GM12878 (cell line): ENCODE data around the gene KRTAP10-7. TPM values are rescaled to one million over a fixed set of nuclear protein-coding genes. Genes with fewer than 3 reads are reported as not detected.

Source experiments
- ATAC-seq: fragments of 200-7000 bp; cut with Tn5 transposase; 3 replicates; pipeline ENCODE4 v1.9.1; 2020; ENCODE audit warnings: mild to moderate bottlenecking, moderate library complexity
- BruUV-seq: library from RNA; stranded (reverse); fragments of 400-500 nt; replicated peaks from 2 replicates; lab custom pipeline; 2021; lab: Mats Ljungman, UMichigan
- CTCF ChIA-PET: fragments of 300-600 bp; sonication (Branson Sonifier 250); formaldehyde crosslinking; extraction: SDS; loops from one replicate; lab custom pipeline; 2021; ENCODE audit warnings: inconsistent platforms; lab: Yijun Ruan, JAX
- POLR2A ChIA-PET: fragments of 350-600 bp; formaldehyde crosslinking; extraction: SDS; loops from one replicate; lab custom pipeline; 2021; ENCODE audit warnings: inconsistent platforms; lab: Charles Lee
- RAD21 ChIA-PET: fragments of 300-600 bp; sonication (Branson Sonifier 250); formaldehyde crosslinking; loops from one replicate; lab custom pipeline; 2023; ENCODE audit warnings: antibody characterized with exemption; ENCODE audit not compliant: unreplicated experiment; lab: Charles Lee
- SMC1A ChIA-PET: fragments of 300-600 bp; sonication (Branson Sonifier 250); formaldehyde crosslinking; loops from one replicate; lab custom pipeline; 2023; ENCODE audit not compliant: unreplicated experiment, uncharacterized antibody; lab: Charles Lee
- DNase-seq: peaks from one replicate; pipeline ENCODE4 v3.0.0-alpha.2; 2011; ENCODE audit warnings: low read depth, low spot score
- FAIRE-seq: peaks from 3 replicates; lab custom pipeline; 2011; peaks lifted over from hg19 to GRCh38; lab: Jason Lieb, UNC
- H2AFZ ChIP-seq: 2 replicates; pipeline ENCODE4 v1.6.0; 2011; ENCODE audit warnings: low read depth, low read length, control low read depth; ENCODE audit not compliant: control insufficient read depth
- H3K27ac ChIP-seq: 2 replicates; pipeline ENCODE4 v1.5.1; 2011; ENCODE audit warnings: control low read depth; ENCODE audit not compliant: control insufficient read depth, insufficient read depth
- H3K27me3 ChIP-seq, 2 experiments: replicated peaks in 1 of 2; 2 replicates each; pipeline versions ENCODE4 v1.6.0 to v1.6.1; 2011; ENCODE audit warnings: low read length in 1 of 2; ENCODE audit not compliant: control insufficient read depth in 2 of 2, insufficient read depth in 2 of 2
- H3K36me3 ChIP-seq, 2 experiments: 2 replicates each; pipeline ENCODE4 v1.5.1; 2011; ENCODE audit warnings: low read length in 1 of 2; ENCODE audit not compliant: control insufficient read depth in 2 of 2, insufficient read depth in 2 of 2
- H3K4me1 ChIP-seq: 2 replicates; pipeline ENCODE4 v1.6.1; 2011; ENCODE audit warnings: mild to moderate bottlenecking, low read length, moderate library complexity, mixed read lengths; ENCODE audit not compliant: control insufficient read depth, insufficient read depth
- H3K4me2 ChIP-seq: 2 replicates; pipeline ENCODE4 v1.6.0; 2011; ENCODE audit warnings: control low read depth; ENCODE audit not compliant: control insufficient read depth, insufficient read depth
- H3K4me3 ChIP-seq: fragments of 200-600 bp; sonication (generic); 2 replicates; pipeline ENCODE4 v1.5.1; 2016
- H3K79me2 ChIP-seq: 2 replicates; pipeline ENCODE4 v1.6.0; 2011; ENCODE audit warnings: low read length; ENCODE audit not compliant: control insufficient read depth, insufficient read depth
- H3K9ac ChIP-seq: 2 replicates; pipeline ENCODE4 v1.8.0; 2011; ENCODE audit warnings: low read length, control low read depth, mixed read lengths; ENCODE audit not compliant: control insufficient read depth, insufficient read depth
- H3K9me3 ChIP-seq: replicated peaks from 3 replicates; pipeline ENCODE4 v1.5.1; 2011; ENCODE audit warnings: mild to moderate bottlenecking, low read length; ENCODE audit not compliant: control insufficient read depth, insufficient read depth
- H4K20me1 ChIP-seq: 2 replicates; pipeline ENCODE4 v1.6.0; 2011; ENCODE audit not compliant: control insufficient read depth, insufficient read depth
- BCL3 ChIP-seq: IDR thresholded peaks from 2 replicates; pipeline ENCODE4 v1.6.1; 2011; ENCODE audit warnings: borderline replicate concordance, low read depth, mild to moderate bottlenecking, moderate library complexity, low read length; ENCODE audit not compliant: insufficient read depth, poor library complexity, severe bottlenecking
- E4F1 ChIP-seq: fragments of 450-650 bp; IDR thresholded peaks from 2 replicates; pipeline ENCODE4 v1.6.1; 2018; ENCODE audit warnings: borderline replicate concordance, mild to moderate bottlenecking; ENCODE audit not compliant: partially characterized antibody
- HSF1 ChIP-seq: fragments of 150-350 bp; IDR thresholded peaks from 2 replicates; pipeline ENCODE4 v1.6.1; 2014; ENCODE audit warnings: mild to moderate bottlenecking, low read depth, low read length
- MAX ChIP-seq: IDR thresholded peaks from 2 replicates; pipeline ENCODE4 v1.6.1; 2012; ENCODE audit warnings: low read depth, low read length, improper control_type of control experiment
- RAD21 ChIP-seq: IDR thresholded peaks from 2 replicates; pipeline ENCODE4 v1.6.1; 2011; ENCODE audit warnings: mild to moderate bottlenecking, low read depth, low read length, moderate library complexity; ENCODE audit not compliant: insufficient read depth
- RCOR1 ChIP-seq: conservative IDR thresholded peaks from 2 replicates; pipeline ENCODE4 v1.6.1; 2012; ENCODE audit warnings: low read depth, low read length, improper control_type of control experiment
- ZNF24 ChIP-seq: fragments of 450-650 bp; IDR thresholded peaks from 2 replicates; pipeline ENCODE4 v1.6.1; 2017; ENCODE audit warnings: antibody characterized with exemption, mild to moderate bottlenecking
- WGBS: methylation state at CpG from one replicate; pipeline ENCODE4 v1.1.6; 2016; ENCODE audit warnings: low lambda C conversion rate; ENCODE audit not compliant: insufficient replicate concordance, insufficient coverage; ENCODE audit errors: missing lambda C conversion rate; 5-methylcytosine and 5-hydroxymethylcytosine counted together
- in situ Hi-C: fragments of 300-500 bp; cut with MboI; formaldehyde crosslinking; loops from 9 replicates; pipeline ENCODE4 v1.14.3; 2018; ENCODE audit warnings: mixed read lengths
- intact Hi-C: fragments of 100-400 bp; cut with micrococcal nuclease; formaldehyde crosslinking; loops from one replicate; pipeline ENCODE4 v1.14.2; 2022; ENCODE audit not compliant: unreplicated experiment
- polyA plus RNA-seq, 11 experiments: library from polyadenylated mRNA; depleted of rRNA in 4 of 11; unstranded in 6 of 11; stranded (reverse) in 5 of 11; fragments of >200 nt; fragmentation: Nextera tagmentation in 4 of 11; fragmentation: Illumina TruSeq in 1 of 11; extraction: Ambion mirVana in 4 of 11; extraction: Trizol in 1 of 11; gene quantifications; 1 replicate in 1 of 11; 2 replicates in 10 of 11; pipeline versions ENCODE4 v1.2.1 to v1.2.3, GENCODE V29; 2011 to 2016; ENCODE audit warnings: inconsistent platforms in 2 of 11, missing spikeins in 2 of 11, low read depth in 1 of 11
- total RNA-seq, 4 experiments: library from RNA; depleted of rRNA in 3 of 4; stranded (reverse); fragments of >200 nt in 3 of 4; fragmentation: Illumina TruSeq in 1 of 4; extraction: Trizol in 1 of 4; gene quantifications; 2 replicates each; pipeline versions ENCODE4 v1.2.1 to v1.2.3, GENCODE V29; 2013 to 2021

Gene KRTAP10-7
- total and polyA plus RNA-seq, 10 of the 15 experiments (the other 5 are each of a cell fraction or from before 2014, with no cell fraction given), result not detected

GRCh38 chr21:44552136-44552535 lies 48.3 kb upstream of the KRTAP10-7 start:
- Histone ChIP-seq H3K79me2 (no peaks in the 10 kb centered on the region), H3K27me3 (no peaks in the 10 kb centered on the region; a peak in 1 of 4 replicates), H4K20me1 (no peaks in the 10 kb centered on the region), H3K9me3 (no peaks in the 10 kb centered on the region; the same call in 2 of the 3 replicates), H3K4me3 (no peak overlapping the region), H3K27ac (no peak overlapping the region), H3K4me1 (no peaks in the 10 kb centered on the region), H3K36me3 (no peaks in the 10 kb centered on the region), H3K9ac (no peak overlapping the region), H3K4me2 (no peak overlapping the region), H2AFZ (no peak overlapping the region)
- in situ Hi-C loops (no loop called here), intact Hi-C loops (no loop called here)
- ChIA-PET RAD21 (no interaction called here), CTCF (no interaction called here), POLR2A (no interaction called here), SMC1A (no interaction called here)
- 27% methylated on average over 6 of the region's 6 CpGs for WGBS
- DNase-seq (no peak), FAIRE-seq (no peak), ATAC-seq (no peak)
- TF ChIP-seq HSF1, result no peak
- no peak for TF ChIP-seq E4F1
- no peak for TF ChIP-seq ZNF24
- no peak for TF ChIP-seq BCL3
- no peak for TF ChIP-seq RAD21
- no peak for TF ChIP-seq MAX
- no peak for TF ChIP-seq RCOR1
- no TSS peak for BruUV-seq
